Adrenal gland (tissue), 5 donors: ENCODE measurements around the gene C9.

ENCODE experiments used
- POLR2A ChIP-seq, 2 donors: fragments of 450-650 bp; IDR thresholded peaks; one replicate each; pipeline ENCODE4 v1.6.1; 2017; ENCODE audit warnings: antibody characterized with exemption in 2 of 2, mild to moderate bottlenecking in 2 of 2, moderate library complexity in 1 of 2
- TF ChIP-seq, protein P1 (sequence below), 6 experiments: fragments of 450-650 bp in 4 of 6; fragments of 200-600 bp in 2 of 6; sonication (generic) in 1 of 6; IDR thresholded peaks; 1 replicate in 5 of 6; 2 replicates in 1 of 6; pipeline versions ENCODE4 v1.5.1 to v1.8.0; 2016 to 2021; ENCODE audit warnings: antibody characterized with exemption in 6 of 6, mild to moderate bottlenecking in 2 of 6, moderate library complexity in 1 of 6
- donor health status: DM: no; HTN: no; CAD: no.

DNA sequence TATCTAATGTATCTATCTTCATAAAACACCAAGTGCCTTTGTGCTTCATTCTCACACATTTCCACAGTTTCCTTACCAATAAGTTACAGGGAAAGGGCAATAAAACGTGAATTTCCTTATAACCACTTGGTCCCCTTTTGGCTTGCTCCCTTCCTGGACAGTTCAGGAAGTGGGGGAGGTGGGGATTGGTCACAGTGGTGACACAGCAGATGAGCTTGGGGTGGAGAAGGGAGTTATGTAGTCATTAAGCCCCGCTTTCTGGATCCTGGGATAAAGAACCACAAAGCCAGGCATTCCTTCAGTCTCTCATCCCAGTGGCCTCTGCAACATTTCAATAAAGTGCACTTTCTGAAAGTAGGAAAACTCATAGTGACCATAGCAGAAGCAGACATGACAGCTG, 97.9 kb downstream of the C9 start:
- TF ChIP-seq, protein P1, sequence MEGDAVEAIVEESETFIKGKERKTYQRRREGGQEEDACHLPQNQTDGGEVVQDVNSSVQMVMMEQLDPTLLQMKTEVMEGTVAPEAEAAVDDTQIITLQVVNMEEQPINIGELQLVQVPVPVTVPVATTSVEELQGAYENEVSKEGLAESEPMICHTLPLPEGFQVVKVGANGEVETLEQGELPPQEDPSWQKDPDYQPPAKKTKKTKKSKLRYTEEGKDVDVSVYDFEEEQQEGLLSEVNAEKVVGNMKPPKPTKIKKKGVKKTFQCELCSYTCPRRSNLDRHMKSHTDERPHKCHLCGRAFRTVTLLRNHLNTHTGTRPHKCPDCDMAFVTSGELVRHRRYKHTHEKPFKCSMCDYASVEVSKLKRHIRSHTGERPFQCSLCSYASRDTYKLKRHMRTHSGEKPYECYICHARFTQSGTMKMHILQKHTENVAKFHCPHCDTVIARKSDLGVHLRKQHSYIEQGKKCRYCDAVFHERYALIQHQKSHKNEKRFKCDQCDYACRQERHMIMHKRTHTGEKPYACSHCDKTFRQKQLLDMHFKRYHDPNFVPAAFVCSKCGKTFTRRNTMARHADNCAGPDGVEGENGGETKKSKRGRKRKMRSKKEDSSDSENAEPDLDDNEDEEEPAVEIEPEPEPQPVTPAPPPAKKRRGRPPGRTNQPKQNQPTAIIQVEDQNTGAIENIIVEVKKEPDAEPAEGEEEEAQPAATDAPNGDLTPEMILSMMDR (IDR thresholded peaks at IDR 0.05) = no peak
- TF ChIP-seq POLR2A (IDR thresholded peaks at IDR 0.05) = no peak
